SH-SY5Y (cell line): ENCODE results near the gene FTCD.

Source experiments
- GATA2 ChIP-seq: IDR thresholded peaks from 2 replicates; pipeline ENCODE4 v1.6.1; 2011; ENCODE audit warnings: mild to moderate bottlenecking, low read depth, low read length
- GATA3 ChIP-seq: IDR thresholded peaks from 2 replicates; pipeline ENCODE4 v1.6.1; 2011; ENCODE audit warnings: low read depth, mild to moderate bottlenecking, low read length, moderate library complexity

GRCh38 chr21:46122758-46123683, 32.4 kb downstream of the FTCD start:
- TF ChIP-seq GATA2, result no peak
- no peak for TF ChIP-seq GATA3
